T-helper 2 cell treated with Interferon-gamma antibody and Interleukin-4, amounts not matched to agents 100 ng/mL and 5 ng/mL, for 36 hours (primary cell): ENCODE measurements around the gene BTNL2. TPM values are rescaled to one million over a fixed set of nuclear protein-coding genes. Genes with fewer than 3 reads are reported as not detected.

Experiments used
- intact Hi-C: fragments of 100-400 bp; cut with micrococcal nuclease; formaldehyde crosslinking; loops from one replicate; pipeline ENCODE4 v1.15.1; 2023
- total RNA-seq: library from RNA; stranded (reverse); gene quantifications from 2 replicates; pipeline ENCODE4 v1.2.3, GENCODE V29; 2022

BTNL2 gene
- total RNA-seq, 1 donor from 2014 or later, result not detected

- intact Hi-C loops, result loop anchor here (10.0 kb wide), 1 partner anchor 171 kb away; no protein-coding TSS in a partner anchor
Measured at GRCh38 chr6:32416036-32416435, 9.1 kb upstream of the BTNL2 start.

DNA sequence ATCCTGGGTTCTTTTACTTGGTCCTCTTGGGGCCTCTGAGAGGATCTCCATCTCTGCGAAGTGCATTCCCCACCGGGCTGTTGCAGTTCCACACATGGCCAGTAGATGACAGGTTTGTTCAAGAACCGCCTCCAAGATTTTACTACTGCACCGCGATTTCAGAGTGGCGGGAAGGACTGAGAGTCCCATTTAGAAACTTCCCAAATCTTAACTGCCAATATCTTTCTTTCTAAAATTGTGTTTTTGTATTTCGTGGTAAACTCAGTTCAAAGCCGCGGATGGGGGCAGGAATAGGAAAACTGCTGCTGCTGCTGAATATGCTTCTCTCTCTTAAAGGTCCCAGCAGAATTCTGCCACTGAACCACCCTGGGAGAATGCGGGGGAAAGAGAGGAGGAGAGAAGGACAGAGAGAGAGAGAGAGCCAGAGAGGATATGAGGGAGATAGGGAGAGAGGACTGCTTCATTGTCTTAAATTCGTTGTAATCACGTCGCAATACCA is 8.6 kb upstream of the BTNL2 start:
- intact Hi-C loops, result loop anchor here (1.0 to 10.0 kb wide), 2 partner anchors 171 to 382 kb away; no protein-coding TSS in a partner anchor

- intact Hi-C loops, result loop anchor here (1.0 to 10.0 kb wide), 3 partner anchors 169 to 373 kb away; no protein-coding TSS in a partner anchor
Measured at GRCh38 chr6:32413427-32414047, 6.6 kb upstream of the BTNL2 start.

- intact Hi-C loops, result loop anchor here (10.0 kb wide), 1 partner anchor 167 kb away; no protein-coding TSS in a partner anchor
Measured at GRCh38 chr6:32411566-32412327, 4.8 kb upstream of the BTNL2 start.

DNA sequence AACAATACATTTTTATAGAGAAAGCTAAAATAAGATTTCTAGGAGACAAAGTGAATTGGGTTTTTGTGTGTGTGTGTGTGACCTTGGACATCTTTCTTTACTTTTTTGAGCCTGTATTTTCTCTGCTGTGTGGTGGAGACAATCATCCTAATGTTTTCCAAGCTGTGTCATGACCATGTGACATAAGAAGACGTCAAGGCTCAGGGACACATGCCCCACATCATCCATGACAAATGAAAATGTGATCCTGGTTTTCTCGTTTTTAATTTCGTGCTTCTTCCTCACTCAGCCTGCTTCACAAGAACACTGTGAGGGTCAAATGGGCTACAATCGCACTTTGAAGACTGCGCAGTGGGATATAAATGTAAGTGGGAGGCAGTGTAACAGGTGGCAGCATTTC is 3.9 kb upstream of the BTNL2 start:
- intact Hi-C loops, result loop anchor here (10.0 kb wide), 1 partner anchor 166 kb away; no protein-coding TSS in a partner anchor

DNA sequence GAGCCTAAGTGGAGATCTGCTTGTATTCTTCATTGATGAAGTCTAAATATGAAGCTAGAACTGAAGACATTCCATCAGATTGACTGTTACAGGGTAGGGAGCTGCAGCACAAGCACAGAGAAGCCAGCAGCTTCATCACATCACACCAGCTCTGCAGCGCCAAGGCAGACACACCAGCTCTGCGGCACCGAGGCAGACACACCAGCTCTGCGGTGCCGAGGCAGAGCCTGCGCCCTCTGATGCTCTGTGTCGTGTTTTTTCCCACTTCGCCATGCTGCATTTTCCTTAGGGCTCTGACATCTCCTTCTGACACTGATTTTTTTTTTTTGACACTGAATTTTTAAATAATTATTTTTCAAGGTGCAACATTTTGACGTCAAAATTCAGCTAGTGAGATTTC is 784 bp downstream of the BTNL2 start:
- intact Hi-C loops, result no loop called here

DNA sequence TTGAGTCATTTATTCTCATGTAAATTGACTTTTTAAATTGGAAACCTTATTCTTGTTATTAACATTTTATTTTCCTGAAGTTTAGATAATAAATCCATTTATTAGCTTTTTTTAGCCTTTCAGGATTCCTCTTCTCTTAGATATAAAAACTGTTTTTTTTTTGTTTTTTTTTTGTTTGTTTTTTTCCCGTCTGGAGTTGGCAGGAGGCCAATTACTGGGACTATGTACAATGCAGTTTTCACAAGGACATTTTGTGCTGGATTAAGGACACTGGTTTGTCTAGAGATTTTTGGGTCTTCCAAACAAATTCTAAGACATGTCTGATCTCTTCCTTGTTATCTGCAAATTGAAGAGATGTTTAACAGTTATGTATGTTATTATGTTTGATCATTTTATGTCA is 1.3 kb downstream of the BTNL2 start:
- intact Hi-C loops, result no loop called here

- intact Hi-C loops, result no loop called here
Measured at GRCh38 chr6:32402812-32403211, 4.2 kb downstream of the BTNL2 start.

GRCh38 chr6:32401284-32401963 is 5.6 kb downstream of the BTNL2 start:
- intact Hi-C loops, result no loop called here

DNA sequence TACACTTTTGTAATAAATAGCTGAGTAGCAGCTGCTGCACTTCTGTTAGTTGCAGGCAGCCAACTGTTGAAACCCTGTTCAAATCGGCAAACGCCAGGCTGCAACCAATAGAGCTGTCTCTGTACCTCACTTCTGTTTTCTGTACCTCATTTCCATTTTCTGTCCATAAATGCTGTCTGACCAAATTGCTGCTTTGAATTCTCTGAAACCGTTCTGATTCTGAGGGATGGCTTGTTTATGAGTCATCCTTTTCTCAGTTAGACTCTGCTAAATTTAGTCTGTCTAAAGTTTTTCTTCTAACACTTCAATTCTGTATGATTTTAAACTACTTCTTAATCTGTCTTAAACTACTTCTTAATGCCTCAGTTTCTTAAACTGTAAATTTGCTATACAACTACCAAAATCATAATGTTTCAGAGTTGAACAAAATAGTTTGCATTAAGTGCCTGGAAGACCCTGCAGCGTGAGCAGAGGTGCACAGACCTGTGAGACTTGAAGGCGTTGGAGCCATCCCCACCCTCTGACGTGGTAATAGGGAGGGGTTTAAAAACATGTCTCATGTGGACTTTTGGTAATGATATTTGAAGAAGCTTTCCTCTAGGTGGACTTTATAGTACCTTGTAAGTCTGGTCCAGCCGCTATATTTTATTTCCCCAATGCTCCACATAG is 9.6 kb downstream of the BTNL2 start:
- intact Hi-C loops, result no loop called here

DNA sequence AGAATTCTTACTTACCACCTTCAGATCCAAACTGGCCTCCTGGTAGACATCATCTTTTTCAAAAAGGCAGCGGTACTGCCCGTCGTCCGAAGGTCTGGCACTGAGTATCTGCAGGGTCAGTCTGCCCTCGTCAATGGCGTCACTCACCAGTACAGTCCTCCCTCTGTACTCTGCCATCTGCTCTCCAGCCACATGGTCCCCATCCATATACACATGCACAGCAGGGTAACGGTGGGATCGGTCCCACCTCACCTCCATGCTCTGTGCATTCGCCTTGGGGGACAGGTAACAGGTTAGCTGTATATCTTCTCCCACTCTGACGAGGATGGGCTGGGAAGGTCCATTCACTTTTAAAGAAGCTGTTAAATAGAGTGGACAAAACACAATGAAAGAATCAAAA is 11.0 kb downstream of the BTNL2 start:
- intact Hi-C loops, result no loop called here

DNA sequence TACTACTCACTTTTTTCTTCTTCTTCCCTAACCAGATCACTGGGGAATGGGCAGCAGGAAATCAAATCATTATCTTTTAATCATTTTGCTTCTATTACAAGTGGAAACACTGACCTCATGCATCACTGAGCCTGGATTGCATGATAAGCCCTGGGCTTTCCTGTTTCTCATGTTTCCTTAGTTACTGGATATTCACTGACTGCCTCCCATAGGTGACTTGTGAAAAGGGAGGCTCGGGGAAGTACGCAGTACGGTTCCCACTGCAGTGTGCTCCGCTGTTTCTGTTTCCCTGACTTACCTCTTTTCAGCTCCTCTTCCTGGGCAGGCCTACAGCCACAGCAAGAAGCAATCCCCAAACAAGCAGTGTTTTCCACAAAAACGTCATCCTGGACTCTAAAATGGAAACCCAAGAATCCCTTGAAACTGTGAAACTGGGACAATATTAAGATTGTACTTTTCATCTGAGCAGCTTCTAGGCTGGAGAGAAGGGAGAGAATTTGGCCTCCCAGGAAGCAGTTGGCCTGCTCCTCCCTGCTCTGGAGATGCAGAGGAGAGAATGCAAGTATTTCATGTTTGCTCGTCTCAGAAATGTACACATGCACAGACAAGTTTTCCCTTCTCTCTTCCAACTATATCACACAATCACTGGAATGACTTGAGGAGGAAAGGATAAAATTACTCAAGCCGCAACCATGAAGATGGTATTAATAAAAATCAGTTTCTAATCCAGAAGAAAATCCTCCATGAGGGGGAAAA is 13.1 kb downstream of the BTNL2 start:
- intact Hi-C loops, result no loop called here

DNA sequence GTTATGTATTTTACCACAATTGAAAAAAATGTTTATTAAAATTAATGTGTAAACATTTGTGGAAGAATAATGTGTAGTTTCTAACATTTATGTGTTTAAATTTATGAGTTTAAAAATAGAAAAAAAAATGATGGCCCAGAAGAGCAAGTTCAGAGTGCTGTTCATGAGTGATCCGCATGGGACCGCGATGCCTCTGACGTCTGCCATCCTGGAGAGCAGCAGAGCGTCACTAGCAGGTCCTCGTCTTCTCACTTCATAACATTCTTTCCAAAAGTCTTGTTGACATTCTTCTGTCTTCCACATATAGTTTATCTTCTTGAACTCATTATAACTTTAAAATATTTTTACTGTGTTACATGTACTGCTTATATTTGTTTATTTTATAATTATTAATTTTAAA is 15.5 kb downstream of the BTNL2 start:
- intact Hi-C loops, result no loop called here

GRCh38 chr6:32387589-32388340 is 19.2 kb downstream of the BTNL2 start:
- intact Hi-C loops, result no loop called here

DNA sequence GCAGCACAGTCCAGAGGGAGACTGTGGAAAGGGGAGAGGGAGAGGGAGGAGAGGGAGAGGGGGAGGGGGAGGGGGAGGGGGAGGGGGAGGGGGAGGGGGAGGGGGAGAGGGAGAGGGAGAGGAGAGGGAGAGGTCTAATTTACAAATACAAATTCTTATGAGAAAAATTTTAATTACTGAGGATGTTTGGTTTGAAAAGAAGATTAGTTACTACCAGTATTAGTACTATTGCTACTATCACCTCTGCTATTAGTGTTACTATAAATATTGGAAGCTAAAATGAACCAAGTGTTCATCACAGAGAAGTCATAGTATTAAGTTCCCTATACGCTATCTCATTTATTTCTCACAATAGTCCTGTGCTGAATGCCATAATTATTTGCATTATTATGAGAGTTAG is 20.9 kb downstream of the BTNL2 start:
- intact Hi-C loops, result no loop called here

- intact Hi-C loops, result no loop called here
Measured at GRCh38 chr6:32382757-32383420, 24.1 kb downstream of the BTNL2 start.

- intact Hi-C loops, result no loop called here
Measured at GRCh38 chr6:32379545-32379944, 27.4 kb downstream of the BTNL2 start.

GRCh38 chr6:32375739-32376529 is 31.0 kb downstream of the BTNL2 start:
- intact Hi-C loops, result no loop called here

DNA sequence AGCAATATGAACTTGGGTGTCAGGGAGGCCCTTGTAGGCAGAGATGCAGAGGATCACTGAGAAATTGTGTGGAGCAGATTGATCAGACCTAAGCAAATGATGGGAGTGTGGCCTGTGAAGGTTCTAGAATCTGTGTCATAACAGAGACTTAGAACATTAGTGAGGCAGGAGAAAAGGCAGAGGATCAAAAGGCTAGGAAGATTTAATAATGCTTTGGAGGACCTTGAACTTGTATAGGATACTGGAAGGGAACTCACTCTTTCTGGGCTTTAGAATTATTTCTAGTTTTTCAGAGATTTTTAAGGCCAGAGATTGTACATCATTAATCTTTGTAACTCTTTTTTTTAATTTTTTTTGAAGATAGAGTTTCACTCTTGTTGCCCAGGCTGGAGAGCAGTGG is 35.2 kb downstream of the BTNL2 start, which contains the start of gene TSBP1:
TSS of gene TSBP1 (minus strand) at position 101 of the 400 bp plus-strand sequence. CDS start 197 bp downstream, outside the sequence.
- intact Hi-C loops, result no loop called here
